ENCODE data around the gene LARGE1.
"Not testable (repeated sequence)": the region's sequence is repeated elsewhere in the genome, so short reads cannot be mapped to it uniquely, and the experiment has no call there.

The LARGE1 gene

GRCh38 chr22:33883561-33883960 is 36.7 kb downstream of the LARGE1 start:
- no peak for DNase-seq

- no peak for DNase-seq
Observed at GRCh38 chr22:33882991-33883390, 37.3 kb downstream of the LARGE1 start.

GRCh38 chr22:33880986-33881385 is 39.3 kb downstream of the LARGE1 start:
- no peak for DNase-seq

GRCh38 chr22:33879796-33880195 is 40.5 kb downstream of the LARGE1 start:
- DNase-seq, result no peak

- no peak for DNase-seq
Observed at GRCh38 chr22:33875316-33875715, 45.0 kb downstream of the LARGE1 start.

GRCh38 chr22:33874206-33874605 is 46.1 kb downstream of the LARGE1 start:
- no peak for DNase-seq

- no peak for DNase-seq
Observed at GRCh38 chr22:33873666-33874065, 46.6 kb downstream of the LARGE1 start.

GRCh38 chr22:33873186-33873585 is 47.1 kb downstream of the LARGE1 start:
- DNase-seq, result no peak

GRCh38 chr22:33871935-33872334 is 48.3 kb downstream of the LARGE1 start:
- DNase-seq, result no peak

GRCh38 chr22:33869946-33870345 is 50.3 kb downstream of the LARGE1 start:
- no peak for DNase-seq

GRCh38 chr22:33867971-33868370 is 52.3 kb downstream of the LARGE1 start:
- no peak for DNase-seq

- no peak for DNase-seq
Observed at GRCh38 chr22:33867118-33867866, 53.0 kb downstream of the LARGE1 start.

- DNase-seq, result no peak
Observed at GRCh38 chr22:33866511-33866910, 53.8 kb downstream of the LARGE1 start.

- DNase-seq, result no peak
Observed at GRCh38 chr22:33865996-33866395, 54.3 kb downstream of the LARGE1 start.

- no peak for DNase-seq
Observed at GRCh38 chr22:33865248-33865647, 55.0 kb downstream of the LARGE1 start.

GRCh38 chr22:33864723-33865130 is 55.5 kb downstream of the LARGE1 start:
- no peak for DNase-seq

- DNase-seq, result no peak
Observed at GRCh38 chr22:33861216-33861875, 58.9 kb downstream of the LARGE1 start.

GRCh38 chr22:33860386-33860785 is 59.9 kb downstream of the LARGE1 start:
- no peak for DNase-seq

- DNase-seq, result no peak
Observed at GRCh38 chr22:33859311-33859710, 61.0 kb downstream of the LARGE1 start.

GRCh38 chr22:33858653-33859052 is 61.6 kb downstream of the LARGE1 start:
- DNase-seq, result not testable (repeated sequence)

GRCh38 chr22:33857767-33858166 is 62.5 kb downstream of the LARGE1 start:
- not testable (repeated sequence) for DNase-seq

GRCh38 chr22:33854724-33855123 is 65.6 kb downstream of the LARGE1 start:
- no peak for DNase-seq

- DNase-seq, result no peak
Observed at GRCh38 chr22:33853200-33854097, 66.8 kb downstream of the LARGE1 start.
